NCI-H1105 (cell line): ENCODE results near the gene ISCU.
"Not testable (repeated sequence)": the region's sequence is repeated elsewhere in the genome, so short reads cannot be mapped to it uniquely, and the experiment has no call there.

Source experiments
- DNase-seq: peaks from one replicate; lab custom pipeline; 2025; lab: John Stamatoyannopoulos, UW

The ISCU gene

GRCh38 chr12:108589028-108589839, 26.8 kb downstream of the ISCU start:
- DNase-seq: no peak

- no peak for DNase-seq
These were observed 27.4 kb downstream of the ISCU start for GRCh38 chr12:108589840-108590229.

- not testable (repeated sequence) for DNase-seq
These were observed 28.1 kb downstream of the ISCU start for GRCh38 chr12:108590463-108590862.

- no peak for DNase-seq
These were observed 29.0 kb downstream of the ISCU start for GRCh38 chr12:108591267-108591980.

GRCh38 chr12:108592033-108592909, 29.9 kb downstream of the ISCU start:
- DNase-seq: no peak

- no peak for DNase-seq
These were observed 32.0 kb downstream of the ISCU start for GRCh38 chr12:108594323-108594903.

- no peak for DNase-seq
These were observed 32.7 kb downstream of the ISCU start for GRCh38 chr12:108594960-108595710.

- DNase-seq: no peak
These were observed 33.6 kb downstream of the ISCU start for GRCh38 chr12:108595711-108596647.

- no peak for DNase-seq
These were observed 34.6 kb downstream of the ISCU start for GRCh38 chr12:108596854-108597558.

GRCh38 chr12:108597559-108598471, 35.4 kb downstream of the ISCU start, which contains the start of gene TMEM119:
TMEM119 (minus strand) TSS chr12:108598084; CDS start chr12:108592383, 5,701 bp downstream.
- no peak for DNase-seq

- DNase-seq: no peak
These were observed 36.3 kb downstream of the ISCU start for GRCh38 chr12:108598553-108599250.

GRCh38 chr12:108599541-108599940, 37.1 kb downstream of the ISCU start:
- DNase-seq: no peak

GRCh38 chr12:108599948-108600701, 37.7 kb downstream of the ISCU start:
- DNase-seq: no peak

- DNase-seq: no peak
These were observed 38.3 kb downstream of the ISCU start for GRCh38 chr12:108600702-108601007.

GRCh38 chr12:108602209-108602705, 39.9 kb downstream of the ISCU start:
- DNase-seq: no peak

GRCh38 chr12:108602976-108603704, 40.7 kb downstream of the ISCU start:
- no peak for DNase-seq
